Testis (tissue), 3 donors: ENCODE data around the gene MORN4. TPM values are rescaled to one million over a fixed set of nuclear protein-coding genes. Genes with fewer than 3 reads are reported as not detected.
A peak's percentile ranks its signal among the peaks of the same experiment; 100 is the strongest.

Experiments used
- DNase-seq: peaks from one replicate; pipeline ENCODE4 v3.0.0-alpha.2; 2019
- H3K27ac ChIP-seq, 2 donors: fragments of 200-600 bp; sonication (generic); one replicate each; pipeline ENCODE4 v1.5.1; 2019
- H3K27me3 ChIP-seq: fragments of 200-600 bp; sonication (generic); one replicate; pipeline ENCODE4 v1.5.1; 2019
- H3K36me3 ChIP-seq: fragments of 200-600 bp; sonication (generic); one replicate; pipeline ENCODE4 v1.5.1; 2017; ENCODE audit warnings: low read depth; ENCODE audit errors: missing control alignments
- H3K4me1 ChIP-seq: fragments of 200-600 bp; sonication (generic); one replicate; pipeline ENCODE4 v1.5.1; 2019
- H3K4me3 ChIP-seq, 2 donors: fragments of 200-600 bp; sonication (generic); one replicate each; pipeline ENCODE4 v1.5.1; 2017 to 2019
- H3K9me3 ChIP-seq: fragments of 200-600 bp; sonication (generic); one replicate; pipeline ENCODE4 v1.5.1; 2017
- POLR2A ChIP-seq: fragments of 450-650 bp; IDR thresholded peaks from one replicate; pipeline ENCODE4 v1.6.1; 2017; ENCODE audit warnings: antibody characterized with exemption, mild to moderate bottlenecking, moderate library complexity
- WGBS, 2 donors: methylation state at CpG; one replicate each; pipeline ENCODE4 v1.1.5; 2018; 5-methylcytosine and 5-hydroxymethylcytosine counted together
- intact Hi-C: fragments of 100-400 bp; cut with DNase I; formaldehyde crosslinking; loops from one replicate; pipeline ENCODE4 v1.15.1; 2023; ENCODE audit warnings: low total_unique reads
- polyA plus RNA-seq: library from polyadenylated mRNA; stranded (reverse); fragments of 350-450 nt; fragmentation: Illumina TruSeq; extraction: RNeasy Lipid Tissue Mini Kit (QIAGEN cat#74804); gene quantifications from one replicate; pipeline ENCODE4 v1.2.3, GENCODE V29; 2014; ENCODE audit warnings: low read depth, low replicate concordance; ENCODE audit not compliant: insufficient read depth
- total RNA-seq, 2 donors: library from RNA; depleted of rRNA; stranded (reverse); fragments of >200 nt; gene quantifications; one replicate each; pipeline ENCODE4 v1.2.3, GENCODE V29; 2016
- TF ChIP-seq, protein P1 (sequence below), 3 experiments: fragments of 450-650 bp in 2 of 3; fragments of 200-600 bp in 1 of 3; sonication (generic) in 1 of 3; IDR thresholded peaks; one replicate each; pipeline ENCODE4 v1.5.1; 2016 to 2019; ENCODE audit warnings: antibody characterized with exemption in 3 of 3, mild to moderate bottlenecking in 2 of 3, moderate library complexity in 1 of 3

The MORN4 gene
- total and polyA plus RNA-seq, 3 donors from 2014 or later: 7.1 to 23.3 (median 7.5) TPM

DNA sequence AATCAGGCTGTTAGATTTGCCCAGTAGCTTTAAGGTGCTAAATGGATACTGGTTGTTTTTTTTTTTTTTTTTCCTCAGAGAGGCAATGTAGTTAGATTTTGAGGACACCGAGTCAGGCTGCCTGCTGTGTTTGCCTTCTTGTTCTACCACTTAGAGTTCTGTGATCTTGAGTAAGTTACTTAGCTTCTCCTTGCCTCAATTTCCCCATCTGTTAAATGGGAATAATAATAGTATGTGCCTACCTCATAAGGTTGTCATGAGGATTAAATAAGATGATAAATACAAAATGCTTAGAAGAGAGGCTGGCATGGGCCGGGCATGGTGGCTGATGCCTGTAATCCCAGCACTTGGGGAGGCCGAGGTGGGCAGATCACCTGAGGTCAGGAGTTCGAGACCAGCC is 14.6 kb downstream of the MORN4 start:
- Histone ChIP-seq H3K4me1 (no peaks in the 10 kb centered on the region), H3K27ac (no peak overlapping the region), H3K36me3 (no peaks in the 10 kb centered on the region), H3K27me3 (no peaks in the 10 kb centered on the region), H3K9me3 (no peaks in the 10 kb centered on the region), H3K4me3 (no peak overlapping the region)
- no peak for TF ChIP-seq POLR2A
- TF ChIP-seq, protein P1, sequence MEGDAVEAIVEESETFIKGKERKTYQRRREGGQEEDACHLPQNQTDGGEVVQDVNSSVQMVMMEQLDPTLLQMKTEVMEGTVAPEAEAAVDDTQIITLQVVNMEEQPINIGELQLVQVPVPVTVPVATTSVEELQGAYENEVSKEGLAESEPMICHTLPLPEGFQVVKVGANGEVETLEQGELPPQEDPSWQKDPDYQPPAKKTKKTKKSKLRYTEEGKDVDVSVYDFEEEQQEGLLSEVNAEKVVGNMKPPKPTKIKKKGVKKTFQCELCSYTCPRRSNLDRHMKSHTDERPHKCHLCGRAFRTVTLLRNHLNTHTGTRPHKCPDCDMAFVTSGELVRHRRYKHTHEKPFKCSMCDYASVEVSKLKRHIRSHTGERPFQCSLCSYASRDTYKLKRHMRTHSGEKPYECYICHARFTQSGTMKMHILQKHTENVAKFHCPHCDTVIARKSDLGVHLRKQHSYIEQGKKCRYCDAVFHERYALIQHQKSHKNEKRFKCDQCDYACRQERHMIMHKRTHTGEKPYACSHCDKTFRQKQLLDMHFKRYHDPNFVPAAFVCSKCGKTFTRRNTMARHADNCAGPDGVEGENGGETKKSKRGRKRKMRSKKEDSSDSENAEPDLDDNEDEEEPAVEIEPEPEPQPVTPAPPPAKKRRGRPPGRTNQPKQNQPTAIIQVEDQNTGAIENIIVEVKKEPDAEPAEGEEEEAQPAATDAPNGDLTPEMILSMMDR (IDR thresholded peaks at IDR 0.05): no peak
- WGBS, 2 donors: 97% methylated on average over 4 of the region's 4 CpGs
- no peak for DNase-seq
- intact Hi-C loops: no loop called here

DNA sequence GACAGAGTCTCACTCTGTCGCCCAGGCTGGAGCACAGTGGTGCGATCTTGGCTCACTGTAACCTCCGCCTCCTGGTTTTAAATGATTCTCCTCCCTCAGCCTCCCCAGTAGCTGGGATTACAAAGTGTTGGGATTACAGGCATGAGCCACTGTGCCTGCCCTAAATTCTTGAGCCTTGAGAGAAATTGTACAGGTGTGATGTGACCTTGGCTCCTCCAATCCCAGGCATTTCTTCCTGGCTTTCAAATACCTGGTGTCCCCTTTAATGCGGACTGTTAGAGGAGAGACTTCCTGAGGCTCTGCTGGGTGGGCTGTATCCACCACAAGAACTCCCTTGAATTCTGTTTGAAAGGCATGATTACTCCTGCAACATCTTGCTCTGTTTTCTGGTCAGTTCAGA is 15.0 kb downstream of the MORN4 start:
- Histone ChIP-seq H3K9me3 (no peaks in the 10 kb centered on the region), H3K4me3 (no peak overlapping the region), H3K36me3 (no peaks in the 10 kb centered on the region), H3K27me3 (no peaks in the 10 kb centered on the region), H3K27ac (no peak overlapping the region), H3K4me1 (no peaks in the 10 kb centered on the region)
- TF ChIP-seq, protein P1 (IDR thresholded peaks at IDR 0.05): no peak
- TF ChIP-seq POLR2A: no peak
- intact Hi-C loops: no loop called here
- WGBS, 2 donors: 93% methylated on average over 4 of the region's 4 CpGs
- no peak for DNase-seq

DNA sequence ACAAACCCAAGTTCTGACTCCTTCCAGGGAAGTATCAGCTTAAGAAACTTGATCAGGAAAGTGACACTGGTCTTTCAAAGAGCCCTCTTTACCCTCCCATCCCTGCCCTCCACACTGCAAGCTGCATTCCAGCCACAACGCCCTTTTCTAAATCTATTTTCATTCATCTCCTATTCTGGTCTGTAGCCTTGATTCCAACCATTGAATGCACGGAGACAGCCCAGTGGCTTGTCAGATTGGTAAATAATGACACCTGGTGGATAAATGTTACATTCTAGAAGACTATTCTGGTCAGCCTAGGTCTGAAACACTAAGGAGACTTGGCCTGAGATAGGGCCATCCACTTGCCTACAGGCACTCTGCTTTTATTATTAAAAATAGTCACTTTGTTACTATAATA is 20.9 kb downstream of the MORN4 start:
- DNase-seq: no peak
- Histone ChIP-seq H3K4me1 (no peaks in the 10 kb centered on the region), H3K27ac (no peak overlapping the region), H3K9me3 (no peaks in the 10 kb centered on the region), H3K27me3 (no peaks in the 10 kb centered on the region), H3K36me3 (no peaks in the 10 kb centered on the region), H3K4me3 (no peak overlapping the region)
- TF ChIP-seq POLR2A: no peak
- TF ChIP-seq, protein P1 (IDR thresholded peaks at IDR 0.05): peak in 2 of 3 experiments; percentile 36 to 48
- WGBS, 2 donors: 38% methylated on average over 2 of the region's 2 CpGs
- intact Hi-C loops: loop anchor here (5.0 kb wide), 1 partner anchor 35 kb away; no protein-coding TSS in a partner anchor

DNA sequence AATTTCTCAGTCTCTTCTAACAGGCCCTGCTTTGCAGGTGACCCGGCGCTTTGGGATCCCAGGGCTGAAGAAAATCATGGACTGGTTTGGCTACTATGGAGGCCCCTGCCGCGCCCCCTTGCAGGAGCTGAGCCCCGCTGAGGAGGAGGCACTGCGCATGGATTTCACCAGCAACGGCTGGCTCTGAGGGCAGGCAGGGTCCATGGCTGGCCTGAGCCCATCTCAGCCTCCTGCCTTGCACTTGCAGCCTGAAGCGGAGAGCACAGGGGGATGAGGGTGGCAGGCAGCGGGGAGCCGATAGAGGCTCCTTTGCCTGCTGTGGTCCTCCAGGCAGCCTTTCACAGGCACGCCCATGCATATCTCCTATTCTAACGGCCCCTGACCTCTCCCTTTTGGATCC is 21.8 kb downstream of the MORN4 start:
- no peaks in the 10 kb centered on the region for H3K4me1 ChIP-seq
- intact Hi-C loops: loop anchor here (5.0 kb wide), 1 partner anchor 34 kb away; no protein-coding TSS in a partner anchor
- no peak overlapping the region for H3K27ac ChIP-seq
- no peaks in the 10 kb centered on the region for H3K27me3 ChIP-seq
- H3K4me3 ChIP-seq: no peak overlapping the region
- WGBS, 2 donors: 89 to 94% methylated on average over 6 to 12 of the region's 12 CpGs
- no peaks in the 10 kb centered on the region for H3K9me3 ChIP-seq
- TF ChIP-seq, protein P1 (IDR thresholded peaks at IDR 0.05): no peak
- TF ChIP-seq POLR2A: no peak
- H3K36me3 ChIP-seq: no peaks in the 10 kb centered on the region
- no peak for DNase-seq

DNA sequence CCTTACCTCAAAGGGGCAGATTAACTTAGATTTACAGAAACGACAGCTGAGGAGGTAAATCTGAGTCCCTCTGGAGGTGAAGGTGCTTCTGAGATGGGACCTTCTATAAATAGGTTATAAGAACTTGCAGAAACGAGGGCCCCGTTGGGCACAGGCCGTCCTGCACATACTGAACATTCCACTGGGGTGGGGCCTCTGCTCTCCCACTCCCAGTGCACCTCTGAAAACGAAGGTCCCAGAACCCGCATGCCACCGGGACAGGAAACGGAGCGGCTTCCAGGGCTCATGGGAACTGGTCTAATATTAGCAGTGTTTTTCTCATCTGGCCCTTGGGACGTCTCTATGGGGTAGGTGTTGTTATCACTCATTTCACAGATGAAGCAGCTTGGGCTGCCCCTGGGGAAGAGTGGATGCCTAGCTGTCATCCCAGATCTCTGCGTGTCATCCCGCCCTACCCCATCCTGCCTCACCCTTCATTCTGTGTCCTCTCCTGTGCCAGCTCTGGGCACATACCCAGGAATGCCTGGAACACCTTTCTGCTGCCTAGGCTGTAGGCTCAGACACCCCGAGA is 24.2 kb downstream of the MORN4 start:
- intact Hi-C loops: no loop called here
- Histone ChIP-seq H3K36me3 (no peaks in the 10 kb centered on the region), H3K4me1 (no peaks in the 10 kb centered on the region), H3K9me3 (no peaks in the 10 kb centered on the region), H3K27me3 (no peaks in the 10 kb centered on the region), H3K4me3 (no peak overlapping the region), H3K27ac (no peak overlapping the region)
- DNase-seq: no peak
- WGBS, 2 donors: 81 to 83% methylated on average over 11 to 13 of the region's 13 CpGs
- no peak for TF ChIP-seq POLR2A
- TF ChIP-seq, protein P1 (IDR thresholded peaks at IDR 0.05): no peak
